NAMALWA (cell line): ENCODE data around the gene TOGARAM1.

Experiments
- DNase-seq: peaks from one replicate; pipeline ENCODE4 v3.0.0-alpha.2; 2015; ENCODE audit warnings: low spot score

TOGARAM1 gene

GRCh38 chr14:44963775-44964380 lies 1.9 kb downstream of the TOGARAM1 start:
- peak; percentile 28 for DNase-seq

- no peak for DNase-seq
Measured at GRCh38 chr14:44966601-44967336, 4.8 kb downstream of the TOGARAM1 start.

GRCh38 chr14:44968714-44969113 lies 6.7 kb downstream of the TOGARAM1 start:
- DNase-seq = no peak

GRCh38 chr14:44970907-44971306 lies 8.9 kb downstream of the TOGARAM1 start:
- DNase-seq = no peak

- DNase-seq = no peak
Measured at GRCh38 chr14:44971459-44971858, 9.5 kb downstream of the TOGARAM1 start.

GRCh38 chr14:44979273-44979672 lies 17.3 kb downstream of the TOGARAM1 start:
- no peak for DNase-seq

- DNase-seq = no peak
Measured at GRCh38 chr14:44979740-44980356, 17.9 kb downstream of the TOGARAM1 start.

GRCh38 chr14:44981198-44981597 lies 19.2 kb downstream of the TOGARAM1 start:
- no peak for DNase-seq

GRCh38 chr14:44982594-44982993 lies 20.6 kb downstream of the TOGARAM1 start:
- no peak for DNase-seq

GRCh38 chr14:44988694-44989093 lies 26.7 kb downstream of the TOGARAM1 start:
- no peak for DNase-seq

GRCh38 chr14:44989497-44990440 lies 27.8 kb downstream of the TOGARAM1 start:
- DNase-seq = no peak

- DNase-seq = no peak
Measured at GRCh38 chr14:44990533-44990932, 28.5 kb downstream of the TOGARAM1 start.

- DNase-seq = no peak
Measured at GRCh38 chr14:44995196-44995595, 33.2 kb downstream of the TOGARAM1 start.

- DNase-seq = no peak
Measured at GRCh38 chr14:44995770-44996294, 33.8 kb downstream of the TOGARAM1 start.

GRCh38 chr14:45003924-45004323 lies 41.9 kb downstream of the TOGARAM1 start:
- no peak for DNase-seq

- DNase-seq = no peak
Measured at GRCh38 chr14:45015133-45015532, 53.1 kb downstream of the TOGARAM1 start.

GRCh38 chr14:45028107-45028626 lies 66.2 kb downstream of the TOGARAM1 start:
- DNase-seq = no peak

- no peak for DNase-seq
Measured at GRCh38 chr14:45034730-45035129, 72.7 kb downstream of the TOGARAM1 start.

GRCh38 chr14:45038256-45038655 lies 76.3 kb downstream of the TOGARAM1 start:
- no peak for DNase-seq

GRCh38 chr14:45038865-45039264 lies 76.9 kb downstream of the TOGARAM1 start:
- DNase-seq = no peak

GRCh38 chr14:45039390-45039789 lies 77.4 kb downstream of the TOGARAM1 start:
- no peak for DNase-seq

GRCh38 chr14:45041641-45042040 lies 79.7 kb downstream of the TOGARAM1 start:
- no peak for DNase-seq
